GM12872 (cell line): ENCODE measurements around the gene GUCY1A1.

Experiments
- TF ChIP-seq, protein P1 (sequence below): IDR thresholded peaks from 3 replicates; pipeline ENCODE4 v1.5.1; 2011; ENCODE audit warnings: low read depth, mild to moderate bottlenecking, low read length, moderate library complexity; ENCODE audit not compliant: insufficient read depth

Gene GUCY1A1

DNA sequence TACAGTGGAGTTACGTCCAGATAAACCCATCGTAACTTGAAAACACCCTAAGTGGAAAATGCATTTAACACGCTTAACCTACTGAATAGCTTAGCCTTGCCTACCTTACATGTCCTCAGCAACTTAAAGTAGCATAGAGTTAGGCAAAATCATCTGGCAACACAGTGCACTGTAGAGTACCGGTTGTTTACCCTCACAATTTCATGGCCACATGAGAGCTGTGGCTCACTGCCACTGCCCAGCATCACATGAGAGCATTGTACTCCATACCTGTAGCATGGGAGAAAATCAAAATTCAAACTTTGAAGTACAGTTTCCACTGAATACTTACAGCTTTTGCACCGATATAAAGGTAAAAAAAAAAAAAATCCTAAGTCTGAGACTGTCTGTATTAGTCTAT is 40.6 kb downstream of the GUCY1A1 start:
- TF ChIP-seq, protein P1, sequence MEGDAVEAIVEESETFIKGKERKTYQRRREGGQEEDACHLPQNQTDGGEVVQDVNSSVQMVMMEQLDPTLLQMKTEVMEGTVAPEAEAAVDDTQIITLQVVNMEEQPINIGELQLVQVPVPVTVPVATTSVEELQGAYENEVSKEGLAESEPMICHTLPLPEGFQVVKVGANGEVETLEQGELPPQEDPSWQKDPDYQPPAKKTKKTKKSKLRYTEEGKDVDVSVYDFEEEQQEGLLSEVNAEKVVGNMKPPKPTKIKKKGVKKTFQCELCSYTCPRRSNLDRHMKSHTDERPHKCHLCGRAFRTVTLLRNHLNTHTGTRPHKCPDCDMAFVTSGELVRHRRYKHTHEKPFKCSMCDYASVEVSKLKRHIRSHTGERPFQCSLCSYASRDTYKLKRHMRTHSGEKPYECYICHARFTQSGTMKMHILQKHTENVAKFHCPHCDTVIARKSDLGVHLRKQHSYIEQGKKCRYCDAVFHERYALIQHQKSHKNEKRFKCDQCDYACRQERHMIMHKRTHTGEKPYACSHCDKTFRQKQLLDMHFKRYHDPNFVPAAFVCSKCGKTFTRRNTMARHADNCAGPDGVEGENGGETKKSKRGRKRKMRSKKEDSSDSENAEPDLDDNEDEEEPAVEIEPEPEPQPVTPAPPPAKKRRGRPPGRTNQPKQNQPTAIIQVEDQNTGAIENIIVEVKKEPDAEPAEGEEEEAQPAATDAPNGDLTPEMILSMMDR = no peak

- TF ChIP-seq, protein P1 = no peak
Observed at GRCh38 chr4:155708782-155709181, 42.1 kb downstream of the GUCY1A1 start.

DNA sequence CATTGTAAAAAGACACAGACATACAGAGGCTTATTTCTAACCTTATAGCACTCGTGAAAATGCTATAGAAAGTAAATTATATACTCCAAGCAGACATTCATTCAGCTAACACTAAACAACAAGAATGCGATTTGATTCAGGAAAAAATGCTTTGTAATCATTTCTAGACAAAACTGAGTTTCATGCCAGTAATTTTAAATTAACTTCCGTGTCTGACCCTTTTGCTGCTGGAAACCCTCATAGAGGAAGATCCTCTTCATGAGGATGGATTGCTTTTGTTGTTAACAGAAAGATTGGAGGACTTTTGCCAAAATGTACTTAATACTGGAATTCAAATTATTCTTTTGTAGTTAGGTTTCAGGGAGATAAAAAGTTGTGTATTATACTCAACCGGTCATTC is 43.3 kb downstream of the GUCY1A1 start:
- TF ChIP-seq, protein P1 = no peak

GRCh38 chr4:155711556-155711955 is 44.9 kb downstream of the GUCY1A1 start:
- TF ChIP-seq, protein P1 = no peak

DNA sequence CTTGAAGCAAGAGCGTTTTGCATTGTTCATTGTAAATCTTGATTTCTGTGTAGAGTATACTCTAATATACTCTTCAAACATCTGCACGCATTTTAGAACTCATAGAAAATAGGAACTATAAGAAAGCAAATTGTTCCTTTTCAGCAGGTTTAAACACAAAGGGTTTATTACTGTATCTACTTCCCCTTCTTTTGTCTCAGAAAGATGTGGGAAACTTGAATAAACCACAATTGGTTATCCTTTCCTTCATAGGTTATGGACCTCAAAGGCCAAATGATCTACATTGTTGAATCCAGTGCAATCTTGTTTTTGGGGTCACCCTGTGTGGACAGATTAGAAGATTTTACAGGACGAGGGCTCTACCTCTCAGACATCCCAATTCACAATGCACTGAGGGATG is 46.2 kb downstream of the GUCY1A1 start:
- TF ChIP-seq, protein P1 = no peak

- TF ChIP-seq, protein P1 = no peak
Observed at GRCh38 chr4:155713911-155714310, 47.3 kb downstream of the GUCY1A1 start.

DNA sequence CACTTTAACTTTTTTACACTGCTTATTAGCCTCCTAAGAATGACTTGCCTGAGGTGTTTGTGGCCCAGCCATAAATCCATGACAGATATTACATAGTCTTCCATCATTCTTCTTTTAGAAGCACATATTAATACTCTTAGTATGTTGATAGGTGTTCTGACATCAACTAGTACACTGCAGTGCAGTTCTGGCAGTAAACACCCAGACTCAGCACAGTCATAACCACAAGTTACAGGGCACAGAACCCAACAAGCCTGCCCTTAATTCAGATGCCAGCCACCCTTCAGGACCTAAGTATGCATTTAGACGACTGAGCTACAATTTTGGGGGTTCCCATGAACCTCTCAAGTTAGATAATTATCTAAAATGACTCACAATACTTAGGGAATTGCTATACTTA is 55.7 kb downstream of the GUCY1A1 start:
- TF ChIP-seq, protein P1 = no peak

DNA sequence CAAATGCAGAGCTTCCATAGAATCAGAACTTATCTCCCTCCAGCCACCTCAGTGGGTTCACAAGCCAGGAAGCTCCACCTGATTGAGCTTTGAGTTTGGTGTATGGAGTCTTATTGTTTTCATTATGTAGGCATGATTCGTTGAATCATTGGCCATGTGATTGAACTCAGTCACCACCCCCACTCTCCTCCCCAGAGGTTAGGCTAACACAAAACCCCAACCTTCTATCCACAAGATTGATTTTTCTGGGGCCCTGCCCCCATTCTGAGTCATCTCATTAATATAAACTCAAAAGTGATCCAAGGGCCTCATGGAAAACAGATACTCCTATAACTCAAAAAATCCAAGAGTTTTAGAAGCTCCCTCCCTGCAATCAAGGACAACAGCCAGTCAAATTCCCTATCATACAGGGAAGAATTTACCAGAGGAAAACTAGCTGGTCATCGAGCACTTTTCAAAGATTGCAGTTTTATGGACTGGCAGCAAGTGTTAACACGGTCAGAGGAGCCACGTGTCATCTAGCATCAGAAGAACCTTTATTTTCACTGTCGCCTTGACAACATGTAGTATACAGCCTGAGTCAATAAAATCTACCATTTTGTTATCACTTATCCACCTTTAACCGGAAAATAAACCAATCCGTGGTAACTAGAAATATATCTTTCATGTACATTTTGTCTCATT is 56.3 kb downstream of the GUCY1A1 start:
- TF ChIP-seq, protein P1 = no peak
